ENCODE measurements around the gene BPIFA2. TPM values are rescaled to one million over a fixed set of nuclear protein-coding genes. Genes with fewer than 3 reads are reported as not detected.

The BPIFA2 gene
- total RNA-seq, 4 donors from 2014 or later = not detected

DNA sequence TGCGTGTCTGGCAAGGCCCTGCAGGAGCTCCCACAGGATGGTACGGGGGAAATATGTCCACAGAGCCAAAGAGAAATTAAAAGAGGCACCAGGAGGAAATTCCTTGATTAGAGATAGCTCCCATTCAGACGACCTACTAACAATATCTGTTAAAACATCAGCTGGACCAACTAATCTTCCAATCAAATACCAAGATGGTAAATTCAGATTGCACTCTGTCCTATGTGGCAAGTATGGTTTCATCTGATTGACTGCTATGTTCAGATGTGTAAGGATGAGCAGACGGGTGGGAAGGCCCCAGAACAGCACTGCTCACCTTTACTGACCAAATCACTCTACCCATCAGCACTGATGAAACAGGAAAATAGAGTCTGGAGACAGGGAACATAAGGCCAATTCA, 19.5 kb downstream of the BPIFA2 start:
- DNase-seq = no peak
- H3K4me3 ChIP-seq = no peak overlapping the region
- intact Hi-C loops (cut with DNase I; ENCODE audit: low total_unique reads) = no loop called here
- H3K9me3 ChIP-seq = no peaks in the 10 kb centered on the region
- H3K27ac ChIP-seq = no peak overlapping the region
- no peaks in the 10 kb centered on the region for H3K27me3 ChIP-seq
- in situ Hi-C loops (cut with MboI; ENCODE audit: low pct_ligation_motif_present in 1 of 4, low pct_unique_long_range_greater_than_20kb in 1 of 4, low sequenced_read_pairs in 3 of 4) = no loop called here
- no peak for TF ChIP-seq CTCF (IDR thresholded peaks at IDR 0.05)
- no peak for TF ChIP-seq POLR2A (IDR thresholded peaks at IDR 0.05)
- no peak for TF ChIP-seq EP300 (IDR thresholded peaks at IDR 0.05; ENCODE audit: low read depth)
- no peak for TF ChIP-seq POLR2AphosphoS5 (IDR thresholded peaks at IDR 0.05)
- H3K36me3 ChIP-seq = no peaks in the 10 kb centered on the region
- no peaks in the 10 kb centered on the region for H3K4me1 ChIP-seq
- 76 to 80% methylated on average over 2 to 4 of the region's 4 CpGs for WGBS, 2 donors (ENCODE audit: low coverage in 1 of 2)

GRCh38 chr20:33188421-33188820, 20.5 kb downstream of the BPIFA2 start:
- Histone ChIP-seq H3K4me3 (no peak overlapping the region), H3K9me3 (no peaks in the 10 kb centered on the region), H3K27me3 (no peaks in the 10 kb centered on the region), H3K36me3 (no peaks in the 10 kb centered on the region), H3K27ac (no peak overlapping the region), H3K4me1 (no peaks in the 10 kb centered on the region)
- intact Hi-C loops (cut with DNase I; ENCODE audit: low total_unique reads) (no loop called here), in situ Hi-C loops (cut with MboI; ENCODE audit: low pct_ligation_motif_present in 1 of 4, low pct_unique_long_range_greater_than_20kb in 1 of 4, low sequenced_read_pairs in 3 of 4) (no loop called here)
- no peak for DNase-seq
- no peak for TF ChIP-seq POLR2A (IDR thresholded peaks at IDR 0.05)
- TF ChIP-seq POLR2AphosphoS5 (IDR thresholded peaks at IDR 0.05) = no peak
- WGBS, 2 donors (ENCODE audit: low coverage in 1 of 2) = 86 to 97% methylated on average over 6 to 9 of the region's 9 CpGs

- in situ Hi-C loops (cut with MboI; ENCODE audit: low pct_ligation_motif_present in 1 of 4, low pct_unique_long_range_greater_than_20kb in 1 of 4, low sequenced_read_pairs in 3 of 4) (no loop called here), intact Hi-C loops (cut with DNase I; ENCODE audit: low total_unique reads) (no loop called here)
- Histone ChIP-seq H3K9me3 (no peaks in the 10 kb centered on the region), H3K4me3 (no peak overlapping the region), H3K4me1 (no peaks in the 10 kb centered on the region), H3K36me3 (no peaks in the 10 kb centered on the region), H3K27ac (no peak overlapping the region), H3K27me3 (no peaks in the 10 kb centered on the region)
- 24 to 31% methylated on average over 3 of the region's 3 CpGs for WGBS, 2 donors (ENCODE audit: low coverage in 1 of 2)
- TF ChIP-seq POLR2AphosphoS5 (IDR thresholded peaks at IDR 0.05) (no peak), EP300 (IDR thresholded peaks at IDR 0.05; ENCODE audit: low read depth) (no peak), CTCF (IDR thresholded peaks at IDR 0.05) (no peak), POLR2A (IDR thresholded peaks at IDR 0.05) (no peak)
- DNase-seq = no peak
Observed at GRCh38 chr20:33191484-33191883, 23.5 kb downstream of the BPIFA2 start.

DNA sequence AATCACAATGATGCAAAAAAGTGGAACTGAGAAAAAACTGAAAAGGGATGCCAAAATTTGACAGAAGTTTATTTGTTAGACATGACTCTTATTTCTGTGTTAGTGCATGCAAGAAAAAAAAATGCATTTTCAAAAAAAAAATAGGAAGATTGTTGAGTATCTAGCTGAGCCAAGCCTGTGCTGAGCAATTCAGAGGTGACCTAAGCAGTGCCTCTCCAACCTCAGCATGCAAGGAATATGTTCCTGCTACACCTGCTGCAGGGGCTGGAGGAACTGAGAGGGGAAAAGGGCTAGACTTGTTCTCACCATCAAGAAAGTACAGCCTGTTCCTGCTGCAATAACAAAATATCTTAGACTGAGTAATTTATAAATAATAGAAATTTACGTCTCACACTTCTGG, 24.0 kb downstream of the BPIFA2 start:
- intact Hi-C loops (cut with DNase I; ENCODE audit: low total_unique reads) = no loop called here
- DNase-seq = no peak
- no peak overlapping the region for H3K27ac ChIP-seq
- H3K36me3 ChIP-seq = no peaks in the 10 kb centered on the region
- in situ Hi-C loops (cut with MboI; ENCODE audit: low pct_ligation_motif_present in 1 of 4, low pct_unique_long_range_greater_than_20kb in 1 of 4, low sequenced_read_pairs in 3 of 4) = no loop called here
- H3K4me3 ChIP-seq = no peak overlapping the region
- H3K9me3 ChIP-seq = no peaks in the 10 kb centered on the region
- no peaks in the 10 kb centered on the region for H3K4me1 ChIP-seq
- TF ChIP-seq POLR2AphosphoS5 (IDR thresholded peaks at IDR 0.05) (no peak), EP300 (IDR thresholded peaks at IDR 0.05; ENCODE audit: low read depth) (no peak), POLR2A (IDR thresholded peaks at IDR 0.05) (no peak), CTCF (IDR thresholded peaks at IDR 0.05) (no peak)
- no peaks in the 10 kb centered on the region for H3K27me3 ChIP-seq
- 60% methylated on average over 1 of the region's 1 CpG; no CpG with 5 or more reads in 1 of the 2 donors for WGBS, 2 donors (ENCODE audit: low coverage in 1 of 2)

DNA sequence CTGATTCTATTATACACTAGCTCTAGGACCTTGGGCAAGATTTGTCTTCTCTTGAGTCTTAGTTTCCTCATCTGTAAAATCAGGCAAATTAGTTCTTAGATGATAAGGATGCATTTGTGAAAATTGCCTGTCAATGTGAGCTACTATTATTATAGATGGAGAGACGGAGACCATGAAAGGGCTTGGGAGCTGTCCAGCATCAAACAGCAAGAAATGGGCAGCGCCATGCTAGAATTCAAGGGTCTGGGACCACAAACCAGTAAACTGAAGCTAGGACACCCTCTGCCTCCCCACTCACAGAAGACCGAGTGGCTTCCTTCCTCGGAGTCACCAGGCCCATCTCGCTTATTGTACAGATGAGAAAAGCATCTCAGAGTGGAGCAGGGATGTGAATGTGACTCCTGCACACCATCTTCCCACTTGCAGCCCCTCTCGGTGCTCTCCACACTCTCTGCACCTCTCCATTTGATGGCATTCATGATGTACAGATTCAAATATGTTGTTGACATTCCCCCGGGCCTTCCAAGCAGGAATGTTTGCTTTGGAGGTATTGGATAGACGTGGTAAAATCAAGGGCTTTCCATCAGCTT, 25.0 kb downstream of the BPIFA2 start:
- 57 to 62% methylated on average over 1 to 8 of the region's 8 CpGs for WGBS, 2 donors (ENCODE audit: low coverage in 1 of 2)
- H3K27me3 ChIP-seq = no peaks in the 10 kb centered on the region
- intact Hi-C loops (cut with DNase I; ENCODE audit: low total_unique reads) = no loop called here
- no peaks in the 10 kb centered on the region for H3K36me3 ChIP-seq
- H3K9me3 ChIP-seq = no peaks in the 10 kb centered on the region
- H3K4me3 ChIP-seq = no peak overlapping the region
- DNase-seq = no peak
- H3K4me1 ChIP-seq = no peaks in the 10 kb centered on the region
- no peak for TF ChIP-seq CTCF (IDR thresholded peaks at IDR 0.05)
- TF ChIP-seq POLR2AphosphoS5 (IDR thresholded peaks at IDR 0.05) = no peak
- no peak for TF ChIP-seq EP300 (IDR thresholded peaks at IDR 0.05; ENCODE audit: low read depth)
- no peak for TF ChIP-seq POLR2A (IDR thresholded peaks at IDR 0.05)
- in situ Hi-C loops (cut with MboI; ENCODE audit: low pct_ligation_motif_present in 1 of 4, low pct_unique_long_range_greater_than_20kb in 1 of 4, low sequenced_read_pairs in 3 of 4) = no loop called here
- no peak overlapping the region for H3K27ac ChIP-seq
